GM18907 (cell line): ENCODE measurements around the gene GPR157.

ENCODE experiments used
- ATAC-seq: cut with Tn5 transposase; IDR thresholded peaks from one replicate; pipeline ENCODE4 v1.9.1; 2021; ENCODE audit warnings: mild to moderate bottlenecking, moderate library complexity; ENCODE audit not compliant: unreplicated experiment

The GPR157 gene

GRCh38 chr1:9066945-9067807 lies 61.7 kb downstream of the GPR157 start:
- no peak for ATAC-seq

- no peak for ATAC-seq
Measured at GRCh38 chr1:9065213-9065751, 63.6 kb downstream of the GPR157 start.

- ATAC-seq = no peak
Measured at GRCh38 chr1:9062846-9063245, 66.1 kb downstream of the GPR157 start.

GRCh38 chr1:9062021-9062471 lies 66.9 kb downstream of the GPR157 start:
- ATAC-seq = no peak

GRCh38 chr1:9061252-9061960 lies 67.5 kb downstream of the GPR157 start:
- no peak for ATAC-seq

GRCh38 chr1:9059891-9060744 lies 68.8 kb downstream of the GPR157 start:
- no peak for ATAC-seq

GRCh38 chr1:9058465-9058864 lies 70.4 kb downstream of the GPR157 start:
- no peak for ATAC-seq

GRCh38 chr1:9057851-9058250 lies 71.1 kb downstream of the GPR157 start:
- no peak for ATAC-seq

GRCh38 chr1:9052272-9053049 lies 76.4 kb downstream of the GPR157 start:
- no peak for ATAC-seq

- ATAC-seq = no peak
Measured at GRCh38 chr1:9051379-9051778, 77.5 kb downstream of the GPR157 start.

- no peak for ATAC-seq
Measured at GRCh38 chr1:9050803-9051202, 78.1 kb downstream of the GPR157 start.
